Activated CD8-positive, alpha-beta memory T cell treated with anti-CD3 and anti-CD28 coated beads for 48 hours (primary cell): ENCODE results near the gene PRMT1.

ENCODE experiments used
- DNase-seq, 3 experiments: peaks; one replicate each; pipeline ENCODE4 v3.0.0-alpha.2; 2020; ENCODE audit warnings: low read depth in 2 of 3, low spot score in 2 of 3

Gene PRMT1

GRCh38 chr19:49667473-49667872 lies 9.6 kb upstream of the PRMT1 start:
- DNase-seq, result no peak

DNA sequence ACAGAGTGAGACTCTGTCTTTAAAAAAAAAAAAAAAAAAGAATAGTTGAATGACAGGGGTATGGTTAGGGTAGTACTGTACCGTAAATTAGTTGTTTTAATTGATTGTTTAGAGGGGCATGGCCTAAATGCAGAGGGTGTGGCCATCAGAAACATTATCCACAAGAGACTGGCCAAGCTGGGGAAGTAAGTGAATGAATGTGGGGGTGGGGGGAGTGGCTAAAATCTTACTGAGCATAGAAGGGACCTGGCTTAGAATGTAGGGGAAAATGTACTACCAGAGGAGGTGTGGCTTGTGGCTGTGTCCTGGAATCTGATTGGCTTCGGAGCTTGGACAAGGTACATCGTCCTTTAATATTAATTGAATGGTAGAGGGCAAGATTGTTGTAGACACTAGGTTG lies 7.6 kb upstream of the PRMT1 start:
- DNase-seq, result no peak

DNA sequence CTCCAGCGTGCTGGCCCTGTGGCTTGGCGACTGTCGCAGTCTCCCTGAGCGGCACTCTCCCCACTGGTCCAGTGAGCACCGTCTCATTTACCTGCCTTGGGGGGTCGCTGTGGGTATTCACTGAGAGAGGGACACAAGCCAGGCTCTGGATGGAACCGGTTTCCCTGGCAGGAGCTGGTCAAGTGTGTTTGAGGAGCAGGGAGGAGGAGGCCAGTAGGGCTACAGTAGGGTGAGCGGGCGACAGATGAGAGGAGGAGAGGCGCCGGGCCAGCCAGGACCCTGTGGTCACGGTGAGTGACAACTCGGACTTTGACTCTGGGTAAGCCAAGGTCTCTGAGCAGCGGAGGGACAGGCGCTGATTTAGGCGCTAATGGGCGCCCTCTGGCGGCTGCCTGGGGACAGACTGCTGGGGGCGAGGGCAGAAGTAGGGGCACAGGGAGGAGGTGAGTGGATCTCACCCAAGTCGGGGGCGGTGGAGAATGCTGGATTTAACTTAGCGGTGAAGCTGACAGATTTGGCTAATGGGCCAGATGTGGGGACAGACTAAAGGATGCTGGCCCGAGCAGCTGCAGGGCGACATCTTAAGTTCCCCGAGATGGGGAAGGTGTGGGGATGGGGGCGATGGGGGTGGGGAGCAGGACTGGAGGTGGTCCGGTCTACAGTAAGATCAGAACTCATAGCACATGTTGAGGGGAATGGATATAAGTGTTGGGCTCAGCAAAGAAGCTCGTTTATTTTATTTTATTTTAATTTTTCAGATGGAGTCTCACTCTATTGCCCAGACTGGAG lies 4.7 kb upstream of the PRMT1 start:
- DNase-seq, result peak in 2 of 3 experiments; percentile 63 to 70

DNA sequence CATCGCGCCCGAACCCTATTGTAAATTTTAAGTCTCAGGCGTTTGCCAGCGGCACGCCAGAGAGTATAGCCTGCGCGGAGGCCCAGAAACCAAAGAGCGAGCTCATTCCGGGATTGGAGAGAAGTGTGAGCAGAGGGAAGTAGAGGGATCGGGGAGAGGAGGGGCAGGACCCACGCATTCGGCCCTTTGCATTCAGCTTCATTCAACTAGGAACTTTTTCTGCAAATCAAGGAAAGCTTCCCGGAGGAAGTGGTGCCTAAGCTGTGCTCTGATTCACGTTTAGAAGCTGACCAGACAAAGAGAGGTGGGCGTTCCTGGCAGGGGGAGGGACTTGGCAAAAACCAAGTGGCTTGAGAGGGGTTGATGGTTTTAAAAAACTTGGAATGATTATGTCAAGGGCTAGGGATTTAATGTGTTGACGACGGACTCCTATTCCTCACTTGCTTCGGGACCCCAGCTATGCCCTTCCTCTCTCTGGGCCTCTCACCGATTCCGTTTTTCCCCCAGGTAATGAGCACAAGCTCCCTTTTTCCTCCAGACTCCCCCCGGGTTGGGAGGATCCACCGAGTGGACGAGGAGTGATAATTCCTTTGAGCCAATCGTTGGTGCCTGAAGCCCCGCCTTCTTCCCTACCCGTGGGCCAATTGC lies 811 bp upstream of the PRMT1 start:
- no peak for DNase-seq

DNA sequence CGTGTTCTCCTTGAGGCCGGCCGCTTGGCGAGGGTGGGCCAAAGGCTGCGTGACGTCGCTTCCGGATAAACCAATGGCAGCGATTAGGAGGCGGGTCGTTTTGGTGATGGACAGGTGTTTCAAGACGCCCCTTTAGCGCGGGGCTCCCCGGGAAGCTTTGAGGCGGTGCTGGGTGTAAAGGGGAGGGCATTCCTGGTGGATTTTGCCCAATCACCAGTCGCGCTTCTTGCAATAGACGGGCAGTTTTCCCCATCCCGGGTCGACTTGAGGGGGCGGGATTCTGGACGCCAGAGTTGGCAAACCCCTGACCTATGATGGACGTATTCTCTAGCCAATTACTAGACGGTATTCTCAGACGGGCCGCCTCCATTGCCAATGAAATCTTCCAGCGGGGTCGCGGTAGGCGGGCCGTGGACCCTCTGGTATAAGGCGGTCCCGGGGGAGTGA lies 264 bp upstream of the PRMT1 start:
- peak; percentile 92 to 98 (median 95) for DNase-seq

DNA sequence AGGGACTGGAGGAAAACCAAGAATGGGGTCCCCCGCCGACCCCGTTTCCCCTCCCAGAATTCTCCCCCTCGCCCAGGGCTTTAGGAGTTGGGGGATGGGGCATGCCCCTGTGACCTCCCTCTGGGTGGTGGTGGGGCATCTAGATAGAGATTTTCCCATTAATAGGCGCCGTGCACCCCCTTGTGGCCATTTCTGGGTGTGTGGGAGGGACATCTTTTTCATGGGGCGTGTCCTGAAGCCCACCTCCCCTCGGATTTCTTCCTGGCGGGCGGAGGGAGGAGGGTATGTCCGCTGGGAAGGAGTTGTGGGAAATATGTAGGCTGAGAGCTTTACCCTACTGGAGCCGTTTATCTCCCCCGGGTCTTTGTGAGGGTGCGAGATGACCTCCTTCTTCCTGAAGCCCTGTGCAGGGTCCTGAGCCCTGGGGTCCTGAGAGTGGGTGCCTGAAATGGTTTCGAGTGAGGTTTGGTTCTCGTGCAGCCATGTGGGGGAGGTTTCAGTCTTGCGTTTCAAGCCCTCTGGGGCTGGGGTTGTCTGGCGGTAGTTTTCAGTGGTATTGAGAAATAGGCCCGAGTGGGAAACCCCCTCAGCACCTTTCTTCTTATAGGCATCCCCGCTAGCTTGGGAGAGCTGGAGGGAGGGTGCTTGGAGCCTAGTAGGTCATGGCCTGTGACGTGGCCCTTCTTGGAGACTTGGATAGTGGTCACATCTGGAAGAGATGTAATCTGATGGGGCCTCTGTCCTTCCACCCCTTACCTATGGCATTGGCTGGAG lies 1.0 kb downstream of the PRMT1 start:
- peak; percentile 59 to 80 (median 71) for DNase-seq

- no peak for DNase-seq
These were observed 2.1 kb downstream of the PRMT1 start for GRCh38 chr19:49678985-49679770.

- DNase-seq, result no peak
These were observed 2.8 kb downstream of the PRMT1 start for GRCh38 chr19:49679771-49680413.

DNA sequence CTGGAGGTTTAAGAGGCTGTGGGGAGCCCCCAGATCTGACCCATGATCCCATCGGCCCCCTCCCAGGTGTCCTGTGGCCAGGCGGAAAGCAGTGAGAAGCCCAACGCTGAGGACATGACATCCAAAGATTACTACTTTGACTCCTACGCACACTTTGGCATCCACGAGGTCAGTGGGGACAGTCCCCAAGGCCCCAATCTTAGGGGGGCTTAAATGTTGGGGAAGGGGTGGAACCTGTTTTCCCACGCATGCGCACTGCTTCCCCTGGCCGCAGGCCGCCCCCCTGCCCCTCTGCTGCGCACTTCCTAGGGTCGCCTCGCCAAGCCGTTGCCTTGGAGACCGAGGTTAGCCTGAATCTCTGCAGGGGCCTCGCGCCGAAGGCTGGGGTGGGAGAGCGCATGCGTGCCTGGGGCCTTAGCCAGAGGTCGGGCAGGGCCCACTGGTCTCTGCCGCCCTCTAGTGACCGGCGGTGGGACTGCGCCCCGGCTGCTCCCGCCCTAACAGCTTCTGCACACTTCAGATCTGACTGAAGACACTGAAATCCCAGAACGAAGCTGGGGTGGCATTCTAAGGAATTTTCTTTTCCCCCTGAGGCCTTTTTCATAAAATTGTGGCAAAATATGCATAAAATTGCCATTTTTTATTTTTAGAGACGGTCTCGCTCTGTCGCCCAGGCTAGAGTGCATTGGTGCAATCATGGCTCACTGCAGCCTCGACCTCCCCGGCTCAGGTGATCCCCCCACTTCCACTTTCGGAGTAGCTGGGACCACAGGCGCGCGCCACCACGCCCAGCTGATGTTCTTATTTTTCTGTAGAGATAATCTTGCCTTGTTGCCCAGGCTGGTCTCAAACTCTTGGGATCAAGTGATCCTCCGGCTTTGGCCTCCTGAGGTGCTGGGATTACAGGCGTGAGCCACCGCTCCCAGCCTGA lies 3.6 kb downstream of the PRMT1 start:
- peak; percentile 85 to 97 (median 97) for DNase-seq

DNA sequence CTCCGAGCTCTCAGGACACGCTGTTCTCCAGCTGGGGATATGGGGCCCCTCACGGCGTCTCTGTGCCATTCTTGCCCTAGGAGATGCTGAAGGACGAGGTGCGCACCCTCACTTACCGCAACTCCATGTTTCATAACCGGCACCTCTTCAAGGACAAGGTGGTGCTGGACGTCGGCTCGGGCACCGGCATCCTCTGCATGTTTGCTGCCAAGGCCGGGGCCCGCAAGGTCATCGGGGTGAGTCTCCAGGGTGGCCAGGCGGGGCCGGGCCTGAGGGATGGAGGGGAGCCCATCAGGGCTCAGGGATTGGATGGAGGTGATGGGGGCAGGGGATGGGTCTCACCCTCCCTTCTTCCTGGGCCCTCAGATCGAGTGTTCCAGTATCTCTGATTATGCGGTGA lies 4.8 kb downstream of the PRMT1 start:
- no peak for DNase-seq

DNA sequence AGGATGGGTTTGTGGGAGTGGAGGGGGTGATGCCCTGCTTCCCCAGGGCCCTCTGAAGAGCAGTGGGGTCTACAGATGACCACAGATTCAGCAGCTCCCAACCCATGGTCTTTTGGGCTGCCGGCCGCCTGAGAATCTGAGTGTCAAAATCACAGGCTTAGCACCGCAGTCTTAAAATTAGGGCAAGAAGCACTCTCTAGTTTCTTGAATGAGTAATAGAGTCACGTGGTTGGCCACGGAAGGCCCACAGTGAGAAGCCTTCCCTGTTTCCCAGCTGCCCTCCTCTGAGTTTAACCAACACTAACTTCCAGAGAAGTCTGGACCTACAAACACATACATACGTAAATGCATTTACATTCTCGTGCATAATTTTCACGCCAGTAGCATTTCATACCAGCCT lies 5.2 kb downstream of the PRMT1 start:
- DNase-seq, result no peak

GRCh38 chr19:49683814-49684250 lies 6.8 kb downstream of the PRMT1 start:
- DNase-seq, result no peak

DNA sequence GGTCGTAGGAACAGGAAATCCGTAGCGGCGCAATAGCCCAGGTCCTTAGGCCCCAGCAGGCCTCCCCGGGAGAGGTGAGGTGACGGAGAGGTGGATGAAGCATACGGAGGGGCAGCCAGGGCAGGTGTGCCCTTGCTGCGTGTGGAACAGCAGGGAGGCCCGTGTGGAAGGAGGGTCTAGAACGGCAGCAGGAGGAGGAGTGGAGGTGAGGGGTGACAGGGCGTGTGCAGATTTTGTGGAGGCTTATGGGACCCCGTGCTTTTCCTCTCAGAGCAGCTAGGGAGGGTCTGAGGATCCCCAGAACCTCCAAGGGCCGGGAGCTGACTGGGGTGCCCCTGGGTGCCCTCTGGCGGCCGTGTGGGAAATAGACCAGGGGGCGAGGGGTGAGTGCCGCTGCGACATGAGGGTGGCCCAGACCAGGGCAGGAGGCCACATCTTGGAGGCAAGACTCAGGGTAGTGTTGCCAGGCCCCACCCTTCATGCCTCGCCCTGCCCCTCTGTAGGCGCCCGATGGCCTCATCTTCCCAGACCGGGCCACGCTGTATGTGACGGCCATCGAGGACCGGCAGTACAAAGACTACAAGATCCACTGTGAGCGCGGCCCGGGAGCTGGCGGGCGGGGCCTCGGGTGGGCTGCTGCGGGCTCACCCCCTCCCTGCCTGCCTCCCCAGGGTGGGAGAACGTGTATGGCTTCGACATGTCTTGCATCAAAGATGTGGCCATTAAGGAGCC lies 7.3 kb downstream of the PRMT1 start:
- DNase-seq, result no peak

DNA sequence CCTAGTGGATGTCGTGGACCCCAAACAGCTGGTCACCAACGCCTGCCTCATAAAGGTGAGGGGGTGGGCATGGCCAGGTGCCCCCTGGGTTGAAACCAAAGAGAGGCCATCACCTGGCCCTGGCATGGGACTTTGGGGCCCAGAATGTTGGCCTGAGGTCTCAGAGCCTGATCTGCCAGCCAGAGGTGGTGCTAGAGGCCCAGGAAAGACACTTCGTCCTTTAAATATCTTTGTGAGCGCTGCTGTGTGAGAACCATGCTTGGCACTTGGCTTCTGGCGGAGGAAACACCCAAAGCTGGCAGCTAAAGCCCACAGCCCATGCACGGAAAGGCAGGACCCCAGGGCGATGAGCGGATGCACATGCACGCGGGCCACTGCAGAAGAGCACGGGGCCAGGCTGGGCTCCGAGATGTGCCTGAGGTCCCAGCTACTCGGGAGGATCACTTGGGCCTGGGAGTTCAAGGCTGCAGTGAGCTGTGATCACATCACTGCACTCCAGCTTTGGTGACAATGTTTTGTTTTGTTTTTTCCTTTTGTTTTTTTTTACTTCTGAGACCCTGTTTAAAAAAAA lies 8.0 kb downstream of the PRMT1 start:
- DNase-seq, result no peak

GRCh38 chr19:49685845-49686332 lies 8.8 kb downstream of the PRMT1 start:
- no peak for DNase-seq

- no peak for DNase-seq
These were observed 9.5 kb downstream of the PRMT1 start for GRCh38 chr19:49686503-49687088.

DNA sequence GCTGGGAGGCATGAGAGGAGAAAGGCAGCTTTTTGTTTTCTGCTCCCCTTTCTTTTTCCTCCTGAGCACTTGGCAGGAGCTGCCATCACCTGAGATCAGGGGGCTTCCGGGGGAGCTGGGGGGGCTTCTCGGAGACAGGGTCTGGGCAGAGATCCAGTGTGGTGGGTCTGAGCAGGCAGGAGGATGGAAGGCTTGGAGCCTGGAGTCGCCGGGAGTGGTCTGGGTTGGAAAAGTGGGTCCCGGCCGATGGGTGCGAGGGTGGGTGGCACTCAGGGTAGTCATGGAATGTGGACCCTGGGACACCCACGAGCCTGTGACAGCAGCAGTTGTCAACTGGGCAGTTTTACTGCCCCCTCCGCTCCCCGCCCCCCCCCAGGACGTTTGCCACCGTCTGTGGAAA lies 10.1 kb downstream of the PRMT1 start:
- no peak for DNase-seq
